IMR-90 (cell line): ENCODE data around the gene ZSWIM5. TPM values are rescaled to one million over a fixed set of nuclear protein-coding genes. Genes with fewer than 3 reads are reported as not detected.

Experiments
- ATAC-seq: fragments of 200-7000 bp; cut with Tn5 transposase; 2 replicates; pipeline ENCODE4 v1.9.1; 2020; ENCODE audit warnings: low read depth, mild to moderate bottlenecking, moderate library complexity
- BruUV-seq: library from RNA; stranded (reverse); fragments of 400-500 nt; replicated peaks from 2 replicates; lab custom pipeline; 2021; lab: Mats Ljungman, UMichigan
- CTCF ChIA-PET: fragments of 300-600 bp; formaldehyde crosslinking; extraction: SDS; loops from one replicate; lab custom pipeline; 2021; ENCODE audit warnings: antibody characterized with exemption; lab: Yijun Ruan, JAX
- POLR2A ChIA-PET: fragments of 300-600 bp; sonication (Branson Sonifier 250); formaldehyde crosslinking; loops from one replicate; lab custom pipeline; 2022; ENCODE audit warnings: antibody characterized with exemption; ENCODE audit not compliant: unreplicated experiment; lab: Charles Lee
- DNase-seq: peaks from one replicate; pipeline ENCODE4 v3.0.0; 2013
- H2AFZ ChIP-seq: replicated peaks from 2 replicates; pipeline ENCODE3; 2013; ENCODE audit warnings: low read length, mild to moderate bottlenecking; ENCODE audit not compliant: poor library complexity
- H2AK5ac ChIP-seq: 2 replicates; pipeline ENCODE4 v1.6.1; 2013; ENCODE audit warnings: low read depth, low read length, inconsistent platforms
- H2AK9ac ChIP-seq: replicated peaks from 2 replicates; pipeline ENCODE3; 2013; ENCODE audit warnings: mild to moderate bottlenecking, low read depth, low read length, moderate library complexity; ENCODE audit not compliant: poor library complexity
- H2BK120ac ChIP-seq: 2 replicates; pipeline ENCODE4 v1.6.1; 2013; ENCODE audit warnings: low read depth, low read length, inconsistent platforms
- H2BK15ac ChIP-seq: 3 replicates; pipeline ENCODE4 v1.6.1; 2013; ENCODE audit warnings: low read depth, low read length, inconsistent platforms
- H2BK20ac ChIP-seq: 2 replicates; pipeline ENCODE4 v1.6.1; 2013; ENCODE audit warnings: low read depth, mild to moderate bottlenecking, inconsistent platforms, low read length, moderate library complexity
- H2BK5ac ChIP-seq: 2 replicates; pipeline ENCODE4 v1.6.1; 2013; ENCODE audit warnings: mild to moderate bottlenecking, low read depth, low read length, inconsistent platforms; ENCODE audit not compliant: poor library complexity, severe bottlenecking
- H3K14ac ChIP-seq: replicated peaks from 2 replicates; pipeline ENCODE4 v1.6.1; 2013; ENCODE audit warnings: low read depth, low read length, inconsistent platforms
- H3K18ac ChIP-seq: 2 replicates; pipeline ENCODE4 v1.6.1; 2013; ENCODE audit warnings: low read depth, low read length, control low read depth
- H3K23ac ChIP-seq: 2 replicates; pipeline ENCODE4 v1.6.1; 2013; ENCODE audit warnings: low read depth, low read length, inconsistent platforms
- H3K27ac ChIP-seq: 2 replicates; pipeline ENCODE4 v1.5.1; 2013; ENCODE audit warnings: mild to moderate bottlenecking, control low read depth, low read length; ENCODE audit not compliant: insufficient read depth
- H3K27me3 ChIP-seq: 2 replicates; pipeline ENCODE4 v1.6.1; 2013; ENCODE audit warnings: low read length; ENCODE audit not compliant: control insufficient read depth, insufficient read depth
- H3K36me3 ChIP-seq: 2 replicates; pipeline ENCODE4 v1.6.1; 2013; ENCODE audit warnings: low read length, mixed read lengths; ENCODE audit not compliant: control insufficient read depth, insufficient read depth
- H3K4ac ChIP-seq: 2 replicates; pipeline ENCODE4 v1.6.1; 2013; ENCODE audit warnings: low read depth, low read length, inconsistent platforms
- H3K4me1 ChIP-seq: 2 replicates; pipeline ENCODE4 v1.6.1; 2013; ENCODE audit warnings: low read length, mixed read lengths; ENCODE audit not compliant: control insufficient read depth, insufficient read depth
- H3K4me2 ChIP-seq: 2 replicates; pipeline ENCODE4 v1.6.1; 2013; ENCODE audit warnings: low read depth, mild to moderate bottlenecking, control low read depth, low read length, moderate library complexity
- H3K4me3 ChIP-seq: 2 replicates; pipeline ENCODE4 v1.5.1; 2013; ENCODE audit warnings: low read depth, mild to moderate bottlenecking, control low read depth, low read length, moderate library complexity; ENCODE audit not compliant: insufficient read depth
- H3K56ac ChIP-seq: 2 replicates; pipeline ENCODE4 v1.6.1; 2013; ENCODE audit warnings: low read length, inconsistent platforms; ENCODE audit not compliant: insufficient read depth; ENCODE audit errors: extremely low read depth
- H3K79me1 ChIP-seq, 2 experiments: 2 replicates each; pipeline ENCODE4 v1.6.1; 2013; ENCODE audit warnings: low read length in 2 of 2, inconsistent platforms in 1 of 2, low read depth in 1 of 2
- H3K9ac ChIP-seq: 2 replicates; pipeline ENCODE4 v1.6.1; 2013; ENCODE audit warnings: low read depth, low read length, control low read depth
- H3K9me1 ChIP-seq: 2 replicates; pipeline ENCODE4 v1.6.1; 2013; ENCODE audit warnings: low read length, inconsistent platforms; ENCODE audit not compliant: insufficient read depth
- H3K9me3 ChIP-seq: 2 replicates; pipeline ENCODE4 v1.6.1; 2013; ENCODE audit warnings: low read length; ENCODE audit not compliant: control insufficient read depth, insufficient read depth
- H4K20me1 ChIP-seq: 2 replicates; pipeline ENCODE4 v1.6.1; 2013; ENCODE audit warnings: low read length, inconsistent platforms; ENCODE audit not compliant: insufficient read depth
- H4K5ac ChIP-seq: 2 replicates; pipeline ENCODE4 v1.6.1; 2013; ENCODE audit warnings: mild to moderate bottlenecking, low read depth, low read length, control low read depth
- H4K8ac ChIP-seq, 2 experiments: 2 replicates each; pipeline ENCODE4 v1.6.1; 2013; ENCODE audit warnings: low read depth in 2 of 2, low read length in 2 of 2, control low read depth in 1 of 2, inconsistent platforms in 1 of 2
- H4K91ac ChIP-seq: 2 replicates; pipeline ENCODE4 v1.6.1; 2013; ENCODE audit warnings: low read depth, low read length, inconsistent platforms; ENCODE audit not compliant: insufficient read depth
- BHLHE40 ChIP-seq: fragments of 150-350 bp; IDR thresholded peaks from 2 replicates; pipeline ENCODE4 v1.6.1; 2016; ENCODE audit warnings: mild to moderate bottlenecking, low read depth, low read length
- CEBPB ChIP-seq: IDR thresholded peaks from 2 replicates; pipeline ENCODE4 v1.6.1; 2012; ENCODE audit warnings: low read depth, low read length, improper control_type of control experiment
- FOS ChIP-seq: fragments of 150-350 bp; IDR thresholded peaks from 2 replicates; pipeline ENCODE4 v1.6.1; 2016; ENCODE audit warnings: low read depth, low read length
- MAFK ChIP-seq: IDR thresholded peaks from 2 replicates; pipeline ENCODE4 v1.6.1; 2012; ENCODE audit warnings: low read depth, low read length, improper control_type of control experiment
- MAZ ChIP-seq: IDR thresholded peaks from 2 replicates; pipeline ENCODE4 v1.6.1; 2012; ENCODE audit warnings: low read depth, mild to moderate bottlenecking, low read length, improper control_type of control experiment, moderate library complexity, borderline replicate concordance
- MXI1 ChIP-seq: IDR thresholded peaks from 2 replicates; pipeline ENCODE4 v1.6.1; 2012; ENCODE audit warnings: low read depth, mild to moderate bottlenecking, low read length, moderate library complexity, borderline replicate concordance
- NFE2L2 ChIP-seq: fragments of 150-350 bp; IDR thresholded peaks from 2 replicates; pipeline ENCODE4 v1.6.1; 2016; ENCODE audit warnings: low read depth, mild to moderate bottlenecking, low read length
- POLR2A ChIP-seq: IDR thresholded peaks from 2 replicates; pipeline ENCODE4 v1.6.1; 2012; ENCODE audit warnings: mild to moderate bottlenecking, low read depth, low read length
- RCOR1 ChIP-seq: IDR thresholded peaks from 2 replicates; pipeline ENCODE4 v1.6.1; 2012; ENCODE audit warnings: mild to moderate bottlenecking, low read length, improper control_type of control experiment; ENCODE audit not compliant: insufficient replicate concordance
- RFX5 ChIP-seq: IDR thresholded peaks from 2 replicates; pipeline ENCODE4 v1.8.0; 2012; ENCODE audit warnings: low read depth, mild to moderate bottlenecking, low read length, moderate library complexity
- SMC3 ChIP-seq: fragments of 150-350 bp; IDR thresholded peaks from 2 replicates; pipeline ENCODE4 v1.6.1; 2016; ENCODE audit warnings: low read depth, mild to moderate bottlenecking, antibody characterized with exemption, low read length, moderate library complexity
- WGBS, 2 experiments: methylation state at CpG; one replicate each; pipeline versions ENCODE4 v1.1.5 to v1.1.7; 2013; ENCODE audit warnings: missing lambda C conversion rate in 2 of 2; ENCODE audit not compliant: insufficient read length in 1 of 2; ENCODE audit errors: extremely low coverage in 2 of 2; 5-methylcytosine and 5-hydroxymethylcytosine counted together
- dilution Hi-C: fragments of 300-500 bp; cut with HindIII; formaldehyde crosslinking; loops from one replicate; pipeline ENCODE4 v1.14.3; 2018; ENCODE audit warnings: low sequenced_read_pairs; ENCODE audit not compliant: unreplicated experiment
- in situ Hi-C: fragments of 300-500 bp; cut with MboI; formaldehyde crosslinking; loops from 3 replicates; pipeline ENCODE4 v1.14.3; 2019; ENCODE audit warnings: low sequenced_read_pairs, inconsistent platforms, mixed read lengths
- intact Hi-C: fragments of 100-400 bp; cut with micrococcal nuclease; formaldehyde crosslinking; loops from 2 replicates; pipeline ENCODE4 v1.10.0; 2022
- polyA plus RNA-seq, 3 experiments: library from polyadenylated mRNA; depleted of rRNA; stranded (reverse); fragments of >200 nt; gene quantifications; 2 replicates each; pipeline ENCODE4 v1.2.3, GENCODE V29; 2012; ENCODE audit warnings: low replicate concordance in 1 of 3
- total RNA-seq: library from RNA; depleted of rRNA; stranded (reverse); fragments of >200 nt; gene quantifications from 2 replicates; pipeline ENCODE4 v1.2.3, GENCODE V29; 2012
- TF ChIP-seq, protein P1 (sequence below): conservative IDR thresholded peaks from 2 replicates; pipeline ENCODE4 v1.5.1; 2012; ENCODE audit warnings: mild to moderate bottlenecking, low read depth, low read length, improper control_type of control experiment
- TF ChIP-seq, protein P2 (sequence below): fragments of 150-350 bp; IDR thresholded peaks from 2 replicates; pipeline ENCODE4 v1.6.1; 2017; ENCODE audit warnings: mild to moderate bottlenecking, antibody characterized with exemption, low read length, low read depth

The ZSWIM5 gene
- total and polyA plus RNA-seq, 2 of the 4 experiments (the other 2 are of a cell fraction): under 0.01 to 0.03 TPM

DNA sequence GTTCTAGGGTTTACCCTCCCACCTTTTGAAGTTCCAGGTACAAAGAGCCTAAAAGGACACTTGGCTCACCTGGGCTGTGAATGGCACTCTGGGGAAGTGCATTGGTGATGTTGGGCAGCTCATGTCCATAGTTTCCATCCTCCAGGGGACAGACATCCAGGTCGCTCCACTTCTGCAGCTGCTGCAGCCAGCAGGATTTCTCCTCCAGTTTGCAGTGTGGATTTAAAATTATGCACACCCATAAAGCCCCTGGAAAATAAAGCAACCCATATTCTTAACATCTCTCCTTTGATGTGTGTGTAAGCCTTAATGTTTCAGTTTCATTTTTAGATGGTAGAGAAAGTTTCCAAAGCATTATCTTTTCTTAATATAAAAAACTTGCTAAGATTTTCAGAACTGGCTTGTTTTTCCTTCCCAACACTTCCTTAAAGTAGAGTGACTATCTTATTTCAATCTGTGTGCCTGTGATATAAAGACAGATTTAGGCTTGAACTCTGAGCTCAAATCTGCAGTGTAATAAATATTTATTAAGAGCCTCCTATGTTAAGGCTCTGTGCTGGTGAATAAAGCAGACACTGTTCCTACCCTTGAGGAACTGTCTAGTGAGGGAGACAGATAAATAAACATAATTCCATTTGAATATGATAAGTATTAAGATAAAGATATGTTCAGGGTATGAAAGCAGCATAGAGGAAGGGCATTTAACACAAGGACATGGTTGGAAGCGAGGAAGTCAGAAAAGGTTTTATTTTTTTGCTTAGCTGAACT is 155.2 kb downstream of the ZSWIM5 start:
- Histone ChIP-seq H2BK5ac (no peak overlapping the region), H3K9me1 (no peaks in the 10 kb centered on the region), H4K91ac (no peak overlapping the region), H3K36me3 (no peaks in the 10 kb centered on the region), H3K4me2 (no peak overlapping the region), H3K27me3 (peaks cover 3% of the 10 kb centered on the region; the same call in 1 of the 2 replicates), H3K79me1 (no peaks in the 10 kb centered on the region), H3K56ac (no peak overlapping the region), H3K4me1 (no peaks in the 10 kb centered on the region), H4K20me1 (no peaks in the 10 kb centered on the region), H2AK5ac (no peak overlapping the region), H3K4ac (no peak overlapping the region), H2BK15ac (no peak overlapping the region), H2BK120ac (no peak overlapping the region), H4K8ac (no peak overlapping the region), H3K14ac (no peak overlapping the region), H3K18ac (no peak overlapping the region), H3K9ac (no peak overlapping the region), H2AFZ (no peak overlapping the region), H2AK9ac (no peak overlapping the region), H3K4me3 (no peak overlapping the region), H4K5ac (no peak overlapping the region), H3K27ac (no peak overlapping the region), H3K9me3 (no peaks in the 10 kb centered on the region), H2BK20ac (no peak overlapping the region), H3K23ac (no peak overlapping the region)
- dilution Hi-C loops: no loop called here
- CTCF ChIA-PET: interaction anchor here (0.6 kb wide), 1 partner anchor 32 kb away, joined by 3 read pairs; no protein-coding TSS in a partner anchor
- no peak for DNase-seq
- TF ChIP-seq MXI1: no peak
- no peak for TF ChIP-seq FOS
- TF ChIP-seq SMC3: no peak
- TF ChIP-seq BHLHE40: no peak
- no peak for TF ChIP-seq RCOR1
- TF ChIP-seq CEBPB: no peak
- TF ChIP-seq, protein P1, sequence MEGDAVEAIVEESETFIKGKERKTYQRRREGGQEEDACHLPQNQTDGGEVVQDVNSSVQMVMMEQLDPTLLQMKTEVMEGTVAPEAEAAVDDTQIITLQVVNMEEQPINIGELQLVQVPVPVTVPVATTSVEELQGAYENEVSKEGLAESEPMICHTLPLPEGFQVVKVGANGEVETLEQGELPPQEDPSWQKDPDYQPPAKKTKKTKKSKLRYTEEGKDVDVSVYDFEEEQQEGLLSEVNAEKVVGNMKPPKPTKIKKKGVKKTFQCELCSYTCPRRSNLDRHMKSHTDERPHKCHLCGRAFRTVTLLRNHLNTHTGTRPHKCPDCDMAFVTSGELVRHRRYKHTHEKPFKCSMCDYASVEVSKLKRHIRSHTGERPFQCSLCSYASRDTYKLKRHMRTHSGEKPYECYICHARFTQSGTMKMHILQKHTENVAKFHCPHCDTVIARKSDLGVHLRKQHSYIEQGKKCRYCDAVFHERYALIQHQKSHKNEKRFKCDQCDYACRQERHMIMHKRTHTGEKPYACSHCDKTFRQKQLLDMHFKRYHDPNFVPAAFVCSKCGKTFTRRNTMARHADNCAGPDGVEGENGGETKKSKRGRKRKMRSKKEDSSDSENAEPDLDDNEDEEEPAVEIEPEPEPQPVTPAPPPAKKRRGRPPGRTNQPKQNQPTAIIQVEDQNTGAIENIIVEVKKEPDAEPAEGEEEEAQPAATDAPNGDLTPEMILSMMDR: no peak
- no peak for TF ChIP-seq NFE2L2
- TF ChIP-seq, protein P2, sequence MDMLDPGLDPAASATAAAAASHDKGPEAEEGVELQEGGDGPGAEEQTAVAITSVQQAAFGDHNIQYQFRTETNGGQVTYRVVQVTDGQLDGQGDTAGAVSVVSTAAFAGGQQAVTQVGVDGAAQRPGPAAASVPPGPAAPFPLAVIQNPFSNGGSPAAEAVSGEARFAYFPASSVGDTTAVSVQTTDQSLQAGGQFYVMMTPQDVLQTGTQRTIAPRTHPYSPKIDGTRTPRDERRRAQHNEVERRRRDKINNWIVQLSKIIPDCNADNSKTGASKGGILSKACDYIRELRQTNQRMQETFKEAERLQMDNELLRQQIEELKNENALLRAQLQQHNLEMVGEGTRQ: no peak
- no peak for TF ChIP-seq RFX5
- no peak for TF ChIP-seq MAFK
- TF ChIP-seq MAZ: no peak
- TF ChIP-seq POLR2A: no peak
- BruUV-seq: no TSS peak
- no CpG with 5 or more reads among the region's 2 CpGs for WGBS, 2 experiments
- in situ Hi-C loops: no loop called here
- no peak for ATAC-seq
- POLR2A ChIA-PET: no interaction called here
- intact Hi-C loops: no loop called here
